GM18907 (cell line): ENCODE results near the gene OLFML2B.

Experiments
- ATAC-seq: cut with Tn5 transposase; IDR thresholded peaks from one replicate; pipeline ENCODE4 v1.9.1; 2021; ENCODE audit warnings: mild to moderate bottlenecking, moderate library complexity; ENCODE audit not compliant: unreplicated experiment

The OLFML2B gene

DNA sequence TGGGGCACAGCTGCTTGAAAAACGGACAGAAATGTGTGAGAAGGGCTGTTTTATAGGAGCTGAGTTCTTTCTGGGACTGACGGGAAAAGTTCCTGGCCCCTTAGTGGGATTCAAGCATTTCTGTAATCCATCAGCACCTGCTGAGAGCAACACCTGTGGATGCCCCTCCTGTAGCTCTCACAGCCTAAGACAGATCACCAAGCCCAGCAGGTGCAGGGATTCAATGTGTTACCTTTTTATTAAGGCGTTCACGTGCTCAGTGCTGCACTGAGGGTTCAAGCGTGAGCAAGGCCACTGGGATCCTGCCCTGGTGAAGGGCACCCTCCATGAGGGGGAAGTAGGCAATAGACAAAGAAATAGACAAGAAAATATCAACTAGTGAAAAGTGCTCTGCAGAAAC, 14.9 kb downstream of the OLFML2B start:
- ATAC-seq, result no peak

- ATAC-seq, result no peak
Observed at GRCh38 chr1:162007466-162007865, 16.2 kb downstream of the OLFML2B start.

GRCh38 chr1:162006081-162006480, 17.6 kb downstream of the OLFML2B start:
- ATAC-seq, result no peak

- ATAC-seq, result no peak
Observed at GRCh38 chr1:162004441-162004950, 19.2 kb downstream of the OLFML2B start.

GRCh38 chr1:162003830-162004215, 19.8 kb downstream of the OLFML2B start:
- no peak for ATAC-seq

- no peak for ATAC-seq
Observed at GRCh38 chr1:162003061-162003829, 20.4 kb downstream of the OLFML2B start.

DNA sequence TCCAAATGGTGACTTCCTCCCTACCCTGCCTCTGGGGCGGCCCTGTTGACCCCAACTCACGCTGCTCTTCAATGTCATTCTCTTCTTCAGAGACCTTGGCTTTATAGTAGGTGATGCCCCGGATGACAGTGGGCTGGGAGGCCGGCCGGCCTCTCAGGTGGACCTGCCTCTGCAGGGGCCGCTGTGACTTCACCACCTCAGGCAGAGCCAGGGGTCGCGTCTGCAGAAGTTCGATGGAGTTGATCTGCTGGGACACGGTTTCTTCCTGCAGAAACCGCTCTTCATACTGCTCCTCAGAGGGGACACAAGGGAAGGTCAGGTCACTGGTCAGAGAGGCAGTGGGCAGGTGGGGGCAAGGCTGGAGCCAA, 23.6 kb downstream of the OLFML2B start:
- no peak for ATAC-seq

GRCh38 chr1:161999301-162000052, 24.2 kb downstream of the OLFML2B start:
- ATAC-seq, result no peak

- no peak for ATAC-seq
Observed at GRCh38 chr1:161998811-161999210, 24.9 kb downstream of the OLFML2B start.

DNA sequence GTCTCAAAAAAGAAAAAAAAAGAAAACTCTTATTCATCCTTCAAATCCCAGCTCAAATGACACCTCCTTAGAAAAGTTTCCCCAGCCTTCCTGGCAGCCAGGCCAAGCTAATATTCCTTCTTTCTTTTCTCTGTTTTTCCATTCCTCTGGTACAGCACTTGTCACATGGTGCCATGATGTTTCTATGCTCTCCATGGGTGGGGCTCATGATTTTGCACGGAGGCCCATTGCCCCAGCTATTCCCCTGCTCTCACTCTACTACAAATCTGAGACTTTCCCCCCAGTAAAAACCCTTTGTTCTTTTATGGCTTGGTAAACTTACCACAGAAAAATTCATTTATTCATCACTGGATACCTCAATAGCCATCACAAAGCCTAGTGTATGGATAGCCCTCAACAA, 26.5 kb downstream of the OLFML2B start:
- ATAC-seq, result no peak

DNA sequence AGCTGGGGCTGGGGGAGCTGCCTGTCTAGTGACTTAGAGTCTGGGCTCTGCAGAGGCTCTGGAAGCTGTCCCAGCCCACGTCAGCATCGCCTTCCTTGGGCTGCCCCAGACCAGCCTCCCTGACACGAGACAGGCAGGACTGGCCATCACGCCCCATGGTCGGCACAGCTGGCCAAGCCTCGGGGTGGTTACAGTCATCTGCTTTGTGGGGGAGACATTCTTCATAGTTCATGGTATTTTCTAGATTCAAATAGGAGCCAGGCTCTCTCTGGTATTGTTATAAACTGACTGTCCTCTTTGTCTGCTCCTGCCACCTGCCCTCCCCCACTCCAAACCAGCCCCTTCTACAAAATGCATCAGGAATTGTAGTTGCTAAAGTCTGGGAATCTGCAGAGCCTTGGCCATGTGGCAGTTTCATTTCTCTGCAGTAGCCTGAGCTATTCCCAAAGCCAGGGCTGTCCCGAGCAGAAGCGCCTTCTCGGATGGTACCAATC, 29.4 kb downstream of the OLFML2B start:
- no peak for ATAC-seq

GRCh38 chr1:161993576-161993975, 30.1 kb downstream of the OLFML2B start:
- ATAC-seq, result no peak

DNA sequence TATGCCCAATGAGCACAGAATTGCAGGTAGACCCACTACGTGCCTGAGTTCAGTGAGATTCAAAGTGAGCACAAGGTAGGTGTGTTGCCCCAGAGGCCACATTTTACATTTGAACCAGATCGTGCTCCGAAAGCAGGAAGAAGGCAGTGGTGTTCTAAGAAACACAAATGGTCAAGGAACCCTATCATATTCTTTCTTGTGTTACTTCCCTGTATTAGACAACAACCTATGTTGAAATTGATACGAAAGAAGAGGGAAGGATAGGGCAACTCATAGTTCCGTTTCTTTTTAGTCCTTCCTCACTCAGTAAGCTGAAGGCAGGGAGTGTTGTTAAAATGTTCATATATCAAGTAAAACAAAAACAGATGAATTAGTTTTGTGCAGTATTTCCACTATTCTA, 33.9 kb downstream of the OLFML2B start:
- ATAC-seq, result no peak

DNA sequence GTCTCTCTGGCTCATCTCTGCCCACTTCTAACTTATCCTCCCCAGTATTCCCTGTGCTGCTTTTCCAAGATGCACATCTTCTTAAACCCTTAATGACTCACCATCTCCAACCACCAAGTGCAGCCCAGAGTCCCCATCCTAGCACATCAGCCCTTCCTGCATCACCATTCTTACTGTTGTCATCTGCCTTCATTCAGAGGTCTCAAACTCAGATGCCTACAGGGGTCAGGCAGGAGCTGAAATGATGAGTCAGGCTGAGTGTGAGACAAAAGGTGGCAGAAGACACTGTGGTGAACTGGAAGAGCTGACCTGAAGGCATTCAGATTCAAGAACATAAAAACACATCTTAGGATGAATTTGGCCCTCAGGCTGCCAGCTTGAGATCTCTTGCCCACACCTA, 34.6 kb downstream of the OLFML2B start:
- ATAC-seq, result no peak

- no peak for ATAC-seq
Observed at GRCh38 chr1:161988413-161988812, 35.3 kb downstream of the OLFML2B start.

- no peak for ATAC-seq
Observed at GRCh38 chr1:161987872-161988271, 35.8 kb downstream of the OLFML2B start.

GRCh38 chr1:161987303-161987702, 36.4 kb downstream of the OLFML2B start:
- no peak for ATAC-seq

- ATAC-seq, result no peak
Observed at GRCh38 chr1:161986328-161986727, 37.3 kb downstream of the OLFML2B start.

DNA sequence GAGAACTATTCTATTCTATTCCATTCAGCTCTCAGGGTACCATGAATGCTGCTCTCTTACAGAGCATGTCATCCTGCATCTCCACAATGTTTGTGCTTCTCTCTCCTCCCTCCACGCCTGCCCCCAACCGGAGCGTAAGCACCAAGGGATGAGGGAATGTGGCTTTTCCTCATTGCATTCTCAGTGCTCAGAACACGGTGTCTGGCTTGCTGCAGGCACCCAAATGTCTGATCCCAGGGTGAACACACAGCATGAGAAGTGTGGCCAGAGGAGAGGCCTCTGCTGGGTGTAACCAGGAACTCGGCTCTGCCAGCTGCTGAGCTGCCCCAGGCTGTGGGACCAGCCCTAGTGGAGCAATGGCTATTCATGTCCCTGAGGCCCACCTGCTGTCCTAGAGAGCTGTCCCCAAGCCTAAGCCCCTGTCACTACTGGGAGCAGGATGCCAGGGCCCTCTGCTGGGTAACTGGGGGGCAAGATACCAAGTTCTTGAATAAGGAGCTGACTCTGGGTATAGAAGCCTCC, 38.3 kb downstream of the OLFML2B start:
- no peak for ATAC-seq

DNA sequence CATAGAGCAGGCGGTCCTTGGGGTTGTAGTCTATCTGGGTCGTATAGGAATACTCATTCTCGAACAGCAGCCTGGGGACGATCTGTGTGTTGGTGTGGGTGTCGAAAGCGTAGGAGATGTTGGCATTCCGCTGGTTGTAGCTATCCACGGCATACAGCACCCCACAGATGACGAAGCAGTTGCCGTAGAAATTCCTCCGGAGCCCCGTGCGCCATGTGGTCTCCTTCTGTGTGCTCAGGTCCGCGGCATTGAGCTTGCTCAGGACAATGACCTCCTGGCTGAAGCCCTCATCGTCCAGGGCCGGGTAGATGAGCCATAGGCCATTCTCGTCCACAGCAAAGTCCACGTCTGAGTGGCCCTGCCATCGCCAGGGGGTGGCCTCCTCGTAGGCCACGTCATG, 39.9 kb downstream of the OLFML2B start:
- ATAC-seq, result no peak

DNA sequence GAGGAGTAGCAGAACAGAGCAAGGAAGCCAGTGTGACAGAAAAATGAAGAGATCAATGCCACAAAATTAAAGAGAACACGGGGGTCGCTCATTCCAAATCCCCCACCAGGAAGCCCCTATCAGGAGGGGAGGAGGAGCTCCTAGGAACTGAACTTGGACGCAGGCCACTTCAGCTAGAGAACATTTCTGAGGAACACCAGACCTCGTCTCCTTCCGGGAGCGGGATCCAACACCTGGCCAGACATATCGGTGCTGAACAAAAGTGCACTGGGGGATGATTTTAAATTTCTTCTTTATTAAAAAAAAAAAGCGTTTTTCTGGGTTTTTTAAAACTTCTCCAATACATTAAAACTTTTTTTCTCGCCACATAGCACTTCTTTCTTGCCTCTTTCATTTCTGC, 40.8 kb downstream of the OLFML2B start:
- no peak for ATAC-seq

DNA sequence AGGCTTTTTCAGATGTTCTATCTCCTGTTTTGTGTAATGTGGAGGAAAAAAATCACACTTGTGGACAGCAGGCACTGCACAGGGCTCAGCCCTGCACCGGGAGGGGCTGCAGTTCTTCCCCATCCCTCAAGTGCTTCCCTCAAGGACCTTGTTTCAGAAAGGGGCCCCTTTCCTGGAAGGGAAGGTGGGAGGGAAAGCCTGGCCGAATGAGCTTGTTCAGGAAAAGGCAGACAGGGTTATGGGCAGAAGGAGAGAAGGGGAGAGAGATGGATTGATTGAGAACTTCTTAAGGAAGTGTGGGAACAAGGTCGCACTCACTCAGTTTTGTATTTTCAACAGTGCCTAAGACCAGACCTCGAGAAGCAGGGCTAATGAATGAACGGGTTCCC, 41.2 kb downstream of the OLFML2B start:
- ATAC-seq, result no peak
